ENCODE data around the gene MDH1B. TPM values are rescaled to one million over a fixed set of nuclear protein-coding genes. Genes with fewer than 3 reads are reported as not detected.

MDH1B gene
- total RNA-seq, 1 donor from 2014 or later, result 1.2 TPM

DNA sequence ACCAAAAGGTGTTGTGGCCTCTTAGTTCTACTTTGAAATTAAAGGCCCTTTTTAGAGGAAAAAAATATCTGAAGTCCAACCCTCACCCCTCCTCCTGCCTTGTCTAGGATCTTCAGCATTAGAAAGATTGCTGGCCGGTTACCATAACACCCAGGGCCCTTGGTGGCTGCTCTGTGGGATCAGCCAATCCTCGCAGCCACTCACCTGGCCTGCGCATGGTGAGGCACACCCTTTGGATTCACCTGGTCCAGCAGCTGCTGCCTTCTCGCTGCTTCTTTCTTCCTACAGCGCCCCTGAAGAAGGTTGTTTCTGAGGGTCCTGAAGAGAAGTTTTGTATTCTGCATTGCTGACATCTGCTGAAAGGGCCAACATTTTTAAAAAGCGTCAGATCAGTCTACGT lies 72.2 kb downstream of the MDH1B start:
- no peak for DNase-seq (ENCODE audit: extremely low spot score, unreplicated experiment)
- Mint-ChIP-seq H3K27ac (ENCODE audit: unreplicated experiment) (no peak overlapping the region), H3K36me3 (ENCODE audit: unreplicated experiment) (no peaks in the 10 kb centered on the region), H3K9me3 (ENCODE audit: unreplicated experiment) (no peaks in the 10 kb centered on the region), H3K27me3 (ENCODE audit: unreplicated experiment) (peaks cover 43% of the 10 kb centered on the region), H3K4me1 (ENCODE audit: unreplicated experiment) (no peaks in the 10 kb centered on the region), H3K4me3 (ENCODE audit: unreplicated experiment) (no peak overlapping the region)
- TF ChIP-seq, protein P1, sequence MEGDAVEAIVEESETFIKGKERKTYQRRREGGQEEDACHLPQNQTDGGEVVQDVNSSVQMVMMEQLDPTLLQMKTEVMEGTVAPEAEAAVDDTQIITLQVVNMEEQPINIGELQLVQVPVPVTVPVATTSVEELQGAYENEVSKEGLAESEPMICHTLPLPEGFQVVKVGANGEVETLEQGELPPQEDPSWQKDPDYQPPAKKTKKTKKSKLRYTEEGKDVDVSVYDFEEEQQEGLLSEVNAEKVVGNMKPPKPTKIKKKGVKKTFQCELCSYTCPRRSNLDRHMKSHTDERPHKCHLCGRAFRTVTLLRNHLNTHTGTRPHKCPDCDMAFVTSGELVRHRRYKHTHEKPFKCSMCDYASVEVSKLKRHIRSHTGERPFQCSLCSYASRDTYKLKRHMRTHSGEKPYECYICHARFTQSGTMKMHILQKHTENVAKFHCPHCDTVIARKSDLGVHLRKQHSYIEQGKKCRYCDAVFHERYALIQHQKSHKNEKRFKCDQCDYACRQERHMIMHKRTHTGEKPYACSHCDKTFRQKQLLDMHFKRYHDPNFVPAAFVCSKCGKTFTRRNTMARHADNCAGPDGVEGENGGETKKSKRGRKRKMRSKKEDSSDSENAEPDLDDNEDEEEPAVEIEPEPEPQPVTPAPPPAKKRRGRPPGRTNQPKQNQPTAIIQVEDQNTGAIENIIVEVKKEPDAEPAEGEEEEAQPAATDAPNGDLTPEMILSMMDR (IDR thresholded peaks at IDR 0.05), result no peak

DNA sequence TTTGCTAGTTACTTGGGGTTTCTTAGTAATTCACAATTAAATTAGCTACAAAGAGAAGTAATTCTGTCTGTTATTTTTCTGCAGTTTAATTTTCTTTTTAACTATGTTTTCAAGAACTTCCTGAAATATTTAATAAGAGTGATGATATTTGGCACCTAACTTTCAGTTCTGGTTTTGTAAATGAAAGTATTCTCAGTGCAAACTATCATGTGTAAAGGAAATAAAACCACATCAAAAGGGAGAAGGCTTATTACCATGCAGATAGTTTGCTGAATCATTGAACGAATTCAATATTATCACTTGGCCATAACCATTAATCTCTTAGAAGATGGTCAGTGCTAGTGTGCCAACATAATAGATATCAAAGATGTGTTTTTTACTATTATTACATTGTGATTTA lies 76.1 kb downstream of the MDH1B start:
- no peaks in the 10 kb centered on the region for H3K4me1 Mint-ChIP-seq (ENCODE audit: unreplicated experiment)
- no peak overlapping the region for H3K27ac Mint-ChIP-seq (ENCODE audit: unreplicated experiment)
- H3K4me3 Mint-ChIP-seq (ENCODE audit: unreplicated experiment), result no peak overlapping the region
- DNase-seq (ENCODE audit: extremely low spot score, unreplicated experiment), result no peak
- H3K27me3 Mint-ChIP-seq (ENCODE audit: unreplicated experiment), result peaks cover 42% of the 10 kb centered on the region
- H3K36me3 Mint-ChIP-seq (ENCODE audit: unreplicated experiment), result no peaks in the 10 kb centered on the region
- TF ChIP-seq, protein P1 (IDR thresholded peaks at IDR 0.05), result no peak
- no peaks in the 10 kb centered on the region for H3K9me3 Mint-ChIP-seq (ENCODE audit: unreplicated experiment)

DNA sequence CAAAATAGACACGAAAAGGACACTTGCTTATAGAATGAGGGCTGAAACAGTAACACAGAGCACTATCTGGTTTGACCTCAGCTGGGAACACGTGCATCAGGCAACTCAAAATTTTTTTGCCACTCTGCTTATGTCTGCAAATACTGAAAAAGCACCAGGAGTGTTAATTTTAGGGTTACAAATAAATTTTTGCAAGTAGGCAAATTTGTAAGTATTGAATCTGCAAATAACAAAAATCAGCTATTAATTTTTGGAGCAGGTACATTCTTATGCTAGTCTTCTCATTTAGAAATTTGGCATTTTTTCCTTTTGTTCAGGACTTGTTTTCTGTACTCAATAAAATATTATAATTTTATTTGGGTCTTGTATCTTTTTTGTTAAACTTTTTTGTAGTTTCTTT lies 76.7 kb downstream of the MDH1B start:
- Mint-ChIP-seq H3K27ac (ENCODE audit: unreplicated experiment) (no peak overlapping the region), H3K4me1 (ENCODE audit: unreplicated experiment) (no peaks in the 10 kb centered on the region), H3K4me3 (ENCODE audit: unreplicated experiment) (no peak overlapping the region), H3K36me3 (ENCODE audit: unreplicated experiment) (no peaks in the 10 kb centered on the region), H3K27me3 (ENCODE audit: unreplicated experiment) (peaks cover 41% of the 10 kb centered on the region), H3K9me3 (ENCODE audit: unreplicated experiment) (no peaks in the 10 kb centered on the region)
- TF ChIP-seq, protein P1 (IDR thresholded peaks at IDR 0.05), result no peak
- no peak for DNase-seq (ENCODE audit: extremely low spot score, unreplicated experiment)

Small RNA genes within 50 kb of the gene (microRNA-seq; reads per million reads assigned to microRNA genes)
- gene MIR3130-1 (ENCODE audit: unreplicated experiment), result not detected
- not detected for gene MIR3130-2 (ENCODE audit: unreplicated experiment)

Other genes with a start within 250 kb of the MDH1B start
- not detected in 2 replicates for gene FAM237A, start 122.8 kb downstream of the MDH1B start, total RNA-seq
- not detected in 2 replicates for gene DYTN, start 46.9 kb downstream of the MDH1B start, total RNA-seq
- 18.9 and 19.8 TPM in 2 replicates for gene FASTKD2, start 278 bp upstream of the MDH1B start, total RNA-seq
- gene CPO, start 174.2 kb upstream of the MDH1B start, total RNA-seq, result not detected in 2 replicates

Data from osteocyte (in vitro differentiated cells).